MM.1S (cell line): ENCODE measurements around the gene HOMER3.

Experiments used
- DNase-seq: peaks from one replicate; pipeline ENCODE4 v3.0.0-alpha.2; 2015
- H2AFZ ChIP-seq: fragments of 300-600 bp; sonication (generic); 2 replicates; pipeline ENCODE4 v1.6.0; 2016; ENCODE audit warnings: antibody characterized with exemption, low read length
- H3F3A ChIP-seq: fragments of 300-600 bp; sonication (generic); 2 replicates; pipeline ENCODE4 v1.6.1; 2016; ENCODE audit warnings: mild to moderate bottlenecking, antibody characterized with exemption, low read length, moderate library complexity, mixed read lengths; ENCODE audit not compliant: insufficient read depth
- H3K27ac ChIP-seq: fragments of 300-600 bp; sonication (generic); 2 replicates; pipeline ENCODE4 v1.5.1; 2016; ENCODE audit warnings: mild to moderate bottlenecking, low read length
- H3K27me3 ChIP-seq: fragments of 300-600 bp; sonication (generic); replicated peaks from 2 replicates; pipeline ENCODE4 v1.6.0; 2016; ENCODE audit warnings: low read length; ENCODE audit not compliant: insufficient read depth
- H3K36me3 ChIP-seq: fragments of 300-600 bp; sonication (generic); replicated peaks from 2 replicates; pipeline ENCODE4 v1.6.1; 2016; ENCODE audit warnings: mild to moderate bottlenecking, low read length, mixed read lengths; ENCODE audit not compliant: insufficient read depth
- H3K4me1 ChIP-seq: fragments of 300-600 bp; sonication (generic); 2 replicates; pipeline ENCODE4 v1.6.1; 2016; ENCODE audit warnings: low read length, mixed read lengths
- H3K4me2 ChIP-seq: fragments of 300-600 bp; sonication (generic); 2 replicates; pipeline ENCODE4 v1.6.0; 2016; ENCODE audit warnings: low read depth, low read length
- H3K4me3 ChIP-seq: fragments of 300-600 bp; sonication (generic); 2 replicates; pipeline ENCODE4 v1.5.1; 2016; ENCODE audit warnings: low read length, mixed read lengths
- H3K79me2 ChIP-seq: fragments of 300-600 bp; sonication (generic); 2 replicates; pipeline ENCODE4 v1.6.1; 2016; ENCODE audit warnings: mixed run types, low read length, mixed read lengths
- H3K9ac ChIP-seq: fragments of 300-600 bp; sonication (generic); 2 replicates; pipeline ENCODE4 v1.6.1; 2016; ENCODE audit warnings: low read length, mixed read lengths
- H3K9me2 ChIP-seq: fragments of 300-600 bp; sonication (generic); replicated peaks from 2 replicates; pipeline ENCODE4 v1.6.1; 2016; ENCODE audit warnings: mild to moderate bottlenecking, low read length, mixed read lengths; ENCODE audit not compliant: insufficient read depth
- H3K9me3 ChIP-seq: fragments of 300-600 bp; sonication (generic); replicated peaks from 2 replicates; pipeline ENCODE4 v1.6.1; 2016; ENCODE audit warnings: mild to moderate bottlenecking, low read length, mixed read lengths; ENCODE audit not compliant: insufficient read depth
- H4K20me1 ChIP-seq: fragments of 300-600 bp; sonication (generic); 2 replicates; pipeline ENCODE4 v1.6.1; 2016; ENCODE audit warnings: mild to moderate bottlenecking, low read length, moderate library complexity, mixed read lengths; ENCODE audit not compliant: insufficient read depth
- EZH2 ChIP-seq: fragments of 300-600 bp; sonication (generic); optimal IDR thresholded peaks from 2 replicates; pipeline ENCODE3; 2017; ENCODE audit warnings: low read depth, mild to moderate bottlenecking, antibody characterized with exemption, low read length, mixed read lengths
- EZH2phosphoT487 ChIP-seq: fragments of 300-600 bp; sonication (generic); IDR thresholded peaks from 2 replicates; pipeline ENCODE4 v1.6.1; 2018; ENCODE audit warnings: antibody characterized with exemption, low read length
- TF ChIP-seq, protein P1 (sequence below): fragments of 300-600 bp; sonication (generic); IDR thresholded peaks from 2 replicates; pipeline ENCODE4 v1.5.1; 2016; ENCODE audit warnings: antibody characterized with exemption, low read length, mixed read lengths

HOMER3 gene

DNA sequence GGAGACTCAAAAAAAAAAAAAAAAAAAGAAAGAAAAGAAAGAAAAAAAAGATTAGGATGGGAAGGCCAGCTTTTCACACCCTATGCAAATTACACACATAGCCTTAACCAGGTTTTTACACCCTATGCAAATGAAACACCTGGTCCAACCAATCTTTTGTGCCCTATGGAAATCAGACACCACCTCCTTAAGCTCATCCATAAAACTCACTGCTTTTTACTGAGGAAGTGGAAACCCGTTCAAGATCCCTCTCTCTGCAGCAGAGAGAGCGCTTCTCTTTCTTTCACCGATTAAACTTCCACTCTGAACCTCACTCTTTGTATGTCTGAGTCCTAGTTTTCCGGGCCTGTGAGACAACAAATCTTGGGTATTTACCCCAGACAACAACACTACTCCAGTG lies 25.3 kb upstream of the HOMER3 start:
- no peak overlapping the region for H3K27ac ChIP-seq
- no peaks in the 10 kb centered on the region for H3K9me3 ChIP-seq
- no peaks in the 10 kb centered on the region for H3K79me2 ChIP-seq
- no peak overlapping the region for H3K4me3 ChIP-seq
- H2AFZ ChIP-seq, result no peak overlapping the region
- no peaks in the 10 kb centered on the region for H3K27me3 ChIP-seq
- TF ChIP-seq, protein P1, sequence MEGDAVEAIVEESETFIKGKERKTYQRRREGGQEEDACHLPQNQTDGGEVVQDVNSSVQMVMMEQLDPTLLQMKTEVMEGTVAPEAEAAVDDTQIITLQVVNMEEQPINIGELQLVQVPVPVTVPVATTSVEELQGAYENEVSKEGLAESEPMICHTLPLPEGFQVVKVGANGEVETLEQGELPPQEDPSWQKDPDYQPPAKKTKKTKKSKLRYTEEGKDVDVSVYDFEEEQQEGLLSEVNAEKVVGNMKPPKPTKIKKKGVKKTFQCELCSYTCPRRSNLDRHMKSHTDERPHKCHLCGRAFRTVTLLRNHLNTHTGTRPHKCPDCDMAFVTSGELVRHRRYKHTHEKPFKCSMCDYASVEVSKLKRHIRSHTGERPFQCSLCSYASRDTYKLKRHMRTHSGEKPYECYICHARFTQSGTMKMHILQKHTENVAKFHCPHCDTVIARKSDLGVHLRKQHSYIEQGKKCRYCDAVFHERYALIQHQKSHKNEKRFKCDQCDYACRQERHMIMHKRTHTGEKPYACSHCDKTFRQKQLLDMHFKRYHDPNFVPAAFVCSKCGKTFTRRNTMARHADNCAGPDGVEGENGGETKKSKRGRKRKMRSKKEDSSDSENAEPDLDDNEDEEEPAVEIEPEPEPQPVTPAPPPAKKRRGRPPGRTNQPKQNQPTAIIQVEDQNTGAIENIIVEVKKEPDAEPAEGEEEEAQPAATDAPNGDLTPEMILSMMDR, result no peak
- TF ChIP-seq EZH2phosphoT487, result no peak
- TF ChIP-seq EZH2, result no peak
- no peak overlapping the region for H3K4me2 ChIP-seq
- H3K4me1 ChIP-seq, result no peaks in the 10 kb centered on the region
- DNase-seq, result no peak
- no peaks in the 10 kb centered on the region for H3K36me3 ChIP-seq
- H3K9ac ChIP-seq, result no peak overlapping the region
- no peaks in the 10 kb centered on the region for H3K9me2 ChIP-seq
- H4K20me1 ChIP-seq, result no peaks in the 10 kb centered on the region
- H3F3A ChIP-seq, result no peaks in the 10 kb centered on the region

DNA sequence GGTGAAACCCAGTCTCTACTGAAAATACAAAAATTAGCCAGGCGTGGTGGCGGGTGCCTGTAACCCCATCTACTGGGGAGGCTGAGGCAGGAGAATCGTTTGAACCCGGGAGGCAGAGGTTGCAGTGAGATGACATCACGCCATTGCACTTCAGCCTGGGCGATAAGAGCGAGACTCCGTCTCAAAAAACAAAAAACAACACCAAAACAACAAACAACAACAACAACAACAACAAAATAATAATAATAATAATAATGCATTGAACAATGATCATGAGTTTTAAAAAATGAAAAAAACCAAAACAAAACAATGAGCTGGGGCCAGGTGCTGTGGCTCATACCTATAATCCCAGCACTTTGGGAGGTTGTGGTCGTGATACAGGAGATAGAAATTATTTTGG lies 23.1 kb upstream of the HOMER3 start:
- no peak overlapping the region for H3K4me2 ChIP-seq
- H3K9me2 ChIP-seq, result no peaks in the 10 kb centered on the region
- H3K27ac ChIP-seq, result no peak overlapping the region
- H3K27me3 ChIP-seq, result no peaks in the 10 kb centered on the region
- no peak overlapping the region for H2AFZ ChIP-seq
- no peak for DNase-seq
- H3K36me3 ChIP-seq, result no peaks in the 10 kb centered on the region
- no peak overlapping the region for H3K4me3 ChIP-seq
- no peaks in the 10 kb centered on the region for H3K9me3 ChIP-seq
- H3K79me2 ChIP-seq, result no peaks in the 10 kb centered on the region
- no peaks in the 10 kb centered on the region for H3F3A ChIP-seq
- H4K20me1 ChIP-seq, result no peaks in the 10 kb centered on the region
- TF ChIP-seq, protein P1, result no peak
- TF ChIP-seq EZH2phosphoT487 (no peak), EZH2 (no peak)
- H3K4me1 ChIP-seq, result no peaks in the 10 kb centered on the region
- H3K9ac ChIP-seq, result no peak overlapping the region

DNA sequence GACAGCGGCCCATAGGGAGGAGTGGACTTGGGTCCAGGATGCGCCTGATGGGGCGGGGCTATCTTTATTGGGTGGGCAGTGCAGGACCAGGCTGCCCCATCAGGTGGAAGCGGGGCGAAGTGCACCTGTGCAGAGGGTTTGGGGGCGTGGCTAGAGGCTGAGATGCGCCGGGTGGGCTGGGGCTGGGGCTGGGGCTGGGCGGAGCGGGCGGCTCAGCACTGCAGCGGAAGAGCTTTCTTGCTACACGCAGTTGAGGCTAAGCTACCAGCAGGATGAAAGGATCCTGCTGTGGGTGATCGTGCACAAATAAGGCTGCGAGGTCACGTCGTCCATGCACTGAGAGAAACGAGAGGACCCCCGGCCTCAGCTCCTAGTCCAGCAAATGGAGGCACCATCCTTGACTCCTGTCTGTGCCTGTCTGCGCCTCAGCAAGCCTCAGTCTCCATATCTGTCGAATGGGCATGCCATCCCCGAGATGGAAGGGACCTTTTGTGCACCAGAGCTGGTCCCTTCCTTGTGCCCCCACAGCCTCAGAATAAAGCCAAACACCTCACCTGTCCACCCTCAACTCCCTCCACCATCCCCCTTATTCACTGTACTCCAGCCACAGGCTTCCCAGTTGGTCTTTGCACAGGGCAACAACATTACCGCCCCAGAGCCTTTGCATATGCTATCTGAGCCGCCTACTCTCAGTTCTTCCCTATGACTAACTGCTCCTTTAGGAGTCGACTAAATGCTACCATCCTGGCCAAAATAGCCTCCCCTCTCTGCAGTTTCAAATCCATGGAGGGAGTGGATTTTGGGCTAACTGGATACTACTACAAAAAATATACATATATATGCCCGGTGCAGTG lies 21.0 kb upstream of the HOMER3 start:
- no peaks in the 10 kb centered on the region for H3K9me3 ChIP-seq
- no peaks in the 10 kb centered on the region for H3K9me2 ChIP-seq
- H3K4me2 ChIP-seq, result no peak overlapping the region
- H3K4me1 ChIP-seq, result no peaks in the 10 kb centered on the region
- DNase-seq, result no peak
- no peak overlapping the region for H3K9ac ChIP-seq
- H3K27me3 ChIP-seq, result no peaks in the 10 kb centered on the region
- H2AFZ ChIP-seq, result no peak overlapping the region
- no peak overlapping the region for H3K4me3 ChIP-seq
- TF ChIP-seq, protein P1, result no peak
- TF ChIP-seq EZH2, result no peak
- no peak for TF ChIP-seq EZH2phosphoT487
- H3K79me2 ChIP-seq, result no peaks in the 10 kb centered on the region
- no peaks in the 10 kb centered on the region for H3K36me3 ChIP-seq
- H3F3A ChIP-seq, result no peaks in the 10 kb centered on the region
- H4K20me1 ChIP-seq, result no peaks in the 10 kb centered on the region
- H3K27ac ChIP-seq, result no peak overlapping the region
